Measurements from ENCODE around the gene ZC3H4. TPM values are rescaled to one million over a fixed set of nuclear protein-coding genes. Genes with fewer than 3 reads are reported as not detected.
"Not testable (repeated sequence)": the region's sequence is repeated elsewhere in the genome, so short reads cannot be mapped to it uniquely, and the experiment has no call there.

The ZC3H4 gene
- total RNA-seq, 1 donor from 2014 or later = 56.7 TPM

DNA sequence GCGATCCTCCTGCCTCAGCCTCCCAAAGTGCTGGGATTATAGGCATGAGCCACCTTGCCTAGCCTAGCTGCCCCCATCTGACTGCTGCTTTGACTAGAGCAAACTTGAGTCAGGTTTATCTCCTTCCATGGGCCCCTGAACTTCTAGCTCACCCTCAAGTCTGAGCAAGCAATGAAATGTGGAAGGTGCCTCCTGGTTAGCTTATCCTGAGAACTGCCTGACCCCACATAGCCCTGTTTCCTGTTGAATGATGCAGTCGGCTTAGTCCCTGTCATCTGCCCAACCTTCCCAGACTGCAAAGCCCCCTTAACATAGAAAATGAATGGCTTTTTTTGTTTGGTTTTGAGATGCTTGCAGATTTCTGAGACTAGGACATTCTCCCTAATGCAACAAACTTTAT, 56.2 kb downstream of the ZC3H4 start:
- H3K27ac Mint-ChIP-seq (ENCODE audit: unreplicated experiment) = no peak overlapping the region
- no peak overlapping the region for H3K4me3 Mint-ChIP-seq (ENCODE audit: unreplicated experiment)

DNA sequence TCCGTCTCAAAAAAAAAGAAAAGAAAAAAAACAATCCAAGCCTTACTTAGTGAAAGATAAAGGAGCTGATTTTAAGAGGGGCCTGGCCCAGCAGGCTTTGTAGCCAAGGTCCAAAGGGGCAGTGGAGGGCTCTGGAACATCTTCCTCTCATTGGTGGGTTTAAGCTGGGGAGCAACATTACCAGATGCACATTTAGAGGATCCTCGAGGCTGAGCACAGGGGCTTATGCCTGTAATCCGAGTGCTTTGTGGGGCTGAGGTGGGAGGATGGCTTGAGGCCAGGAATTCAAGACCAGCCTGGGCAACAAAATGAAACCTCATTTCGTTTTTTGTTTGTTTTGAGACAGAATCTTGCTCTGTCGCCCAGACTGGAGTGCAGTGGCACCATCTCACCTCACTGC, 57.2 kb downstream of the ZC3H4 start:
- Mint-ChIP-seq H3K4me3 (ENCODE audit: unreplicated experiment) (no peak overlapping the region), H3K4me1 (ENCODE audit: unreplicated experiment) (no peaks in the 10 kb centered on the region), H3K9me3 (ENCODE audit: unreplicated experiment) (no peaks in the 10 kb centered on the region), H3K27ac (ENCODE audit: unreplicated experiment) (no peak overlapping the region), H3K27me3 (ENCODE audit: unreplicated experiment) (peaks cover 6% of the 10 kb centered on the region), H3K36me3 (ENCODE audit: low read depth, unreplicated experiment) (peaks cover 4% of the 10 kb centered on the region)
- no peak for DNase-seq (ENCODE audit: low spot score)
- TF ChIP-seq, protein P1, sequence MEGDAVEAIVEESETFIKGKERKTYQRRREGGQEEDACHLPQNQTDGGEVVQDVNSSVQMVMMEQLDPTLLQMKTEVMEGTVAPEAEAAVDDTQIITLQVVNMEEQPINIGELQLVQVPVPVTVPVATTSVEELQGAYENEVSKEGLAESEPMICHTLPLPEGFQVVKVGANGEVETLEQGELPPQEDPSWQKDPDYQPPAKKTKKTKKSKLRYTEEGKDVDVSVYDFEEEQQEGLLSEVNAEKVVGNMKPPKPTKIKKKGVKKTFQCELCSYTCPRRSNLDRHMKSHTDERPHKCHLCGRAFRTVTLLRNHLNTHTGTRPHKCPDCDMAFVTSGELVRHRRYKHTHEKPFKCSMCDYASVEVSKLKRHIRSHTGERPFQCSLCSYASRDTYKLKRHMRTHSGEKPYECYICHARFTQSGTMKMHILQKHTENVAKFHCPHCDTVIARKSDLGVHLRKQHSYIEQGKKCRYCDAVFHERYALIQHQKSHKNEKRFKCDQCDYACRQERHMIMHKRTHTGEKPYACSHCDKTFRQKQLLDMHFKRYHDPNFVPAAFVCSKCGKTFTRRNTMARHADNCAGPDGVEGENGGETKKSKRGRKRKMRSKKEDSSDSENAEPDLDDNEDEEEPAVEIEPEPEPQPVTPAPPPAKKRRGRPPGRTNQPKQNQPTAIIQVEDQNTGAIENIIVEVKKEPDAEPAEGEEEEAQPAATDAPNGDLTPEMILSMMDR (IDR thresholded peaks at IDR 0.05; ENCODE audit: unreplicated experiment) = no peak

More for the DNA sequence above, 56.2 kb downstream of the ZC3H4 start:
- Mint-ChIP-seq H3K9me3 (ENCODE audit: unreplicated experiment) (no peaks in the 10 kb centered on the region), H3K4me1 (ENCODE audit: unreplicated experiment) (no peaks in the 10 kb centered on the region), H3K27me3 (ENCODE audit: unreplicated experiment) (peaks cover 5% of the 10 kb centered on the region), H3K36me3 (ENCODE audit: low read depth, unreplicated experiment) (peaks cover 4% of the 10 kb centered on the region)
- TF ChIP-seq, protein P1 (IDR thresholded peaks at IDR 0.05; ENCODE audit: unreplicated experiment) = no peak
- DNase-seq (ENCODE audit: low spot score) = no peak

DNA sequence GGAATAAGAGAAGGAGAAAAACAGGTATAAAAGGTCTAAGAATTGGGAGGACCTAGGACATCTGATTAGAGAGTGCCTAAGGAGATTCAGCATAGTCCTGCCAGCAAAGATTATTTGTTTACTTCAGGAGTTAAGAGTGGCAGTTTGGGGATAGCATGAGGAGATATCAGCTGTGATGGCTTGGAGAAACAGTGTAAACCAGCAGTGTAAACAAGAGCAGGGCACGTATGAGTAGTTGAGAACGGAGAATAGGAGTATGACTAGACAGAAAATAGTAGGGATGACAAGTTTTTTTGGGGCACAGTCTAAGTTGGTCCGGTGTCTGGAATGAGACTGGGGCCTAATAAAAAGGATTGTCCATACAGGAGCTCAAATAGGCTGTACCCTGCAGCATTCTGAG, 63.0 kb downstream of the ZC3H4 start:
- not testable (repeated sequence) for H3K4me1 Mint-ChIP-seq (ENCODE audit: unreplicated experiment); H3K9me3 Mint-ChIP-seq (ENCODE audit: unreplicated experiment); H3K27me3 Mint-ChIP-seq (ENCODE audit: unreplicated experiment); H3K27ac Mint-ChIP-seq (ENCODE audit: unreplicated experiment); H3K36me3 Mint-ChIP-seq (ENCODE audit: low read depth, unreplicated experiment); DNase-seq (ENCODE audit: low spot score); H3K4me3 Mint-ChIP-seq (ENCODE audit: unreplicated experiment)

DNA sequence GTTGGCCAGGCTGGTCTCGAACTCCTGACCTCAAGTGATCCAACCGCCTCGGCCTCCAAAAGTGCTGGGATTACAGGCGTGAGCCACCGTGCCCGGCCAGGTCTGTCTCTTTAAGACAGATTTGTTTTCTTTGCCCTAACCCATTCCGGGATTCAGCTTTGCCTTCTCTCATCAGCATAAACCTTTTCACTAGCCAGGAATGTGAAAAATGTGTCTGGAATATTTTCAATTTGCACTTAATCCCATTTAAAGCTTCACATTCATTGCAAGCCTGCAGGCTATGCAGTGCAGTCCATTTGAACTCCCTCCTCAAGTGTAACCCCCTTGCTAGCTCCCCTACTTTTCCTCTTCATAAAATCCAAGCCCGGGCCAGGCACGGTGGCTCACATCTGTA, 64.3 kb downstream of the ZC3H4 start:
- TF ChIP-seq, protein P1 (IDR thresholded peaks at IDR 0.05; ENCODE audit: unreplicated experiment) = no peak

DNA sequence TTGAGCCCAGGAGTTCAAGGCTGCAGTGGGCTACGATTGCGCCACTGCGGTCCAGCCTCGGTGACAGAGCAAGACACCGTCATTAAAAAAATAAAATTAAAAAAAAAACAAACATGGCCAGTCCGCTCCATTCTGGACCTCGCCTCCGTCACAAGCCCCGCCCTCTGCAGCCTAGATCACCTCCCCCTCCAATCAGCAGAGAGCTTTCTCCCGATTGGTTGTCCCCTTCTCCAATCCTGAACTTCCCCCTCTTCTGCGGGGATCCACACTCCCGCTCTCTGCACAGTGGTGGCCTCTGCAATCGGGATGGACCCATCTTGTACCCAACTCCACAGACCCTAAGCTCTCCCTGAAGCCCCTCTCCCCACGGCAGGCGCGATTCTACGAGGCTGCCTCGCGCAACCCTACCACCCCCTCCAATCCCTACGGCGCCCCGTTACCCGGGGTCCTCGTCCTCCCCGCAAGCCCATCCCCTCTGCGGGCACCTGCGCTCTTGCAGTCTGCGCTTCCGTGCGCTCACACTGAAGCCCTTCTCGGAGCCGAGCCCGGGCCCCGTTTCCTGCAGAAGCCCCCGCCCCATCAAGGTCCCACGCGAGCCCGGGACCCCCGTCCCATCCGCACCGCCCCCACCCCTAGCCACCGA, 65.7 kb downstream of the ZC3H4 start:
- no peaks in the 10 kb centered on the region for H3K9me3 Mint-ChIP-seq (ENCODE audit: unreplicated experiment)
- no peak overlapping the region for H3K27ac Mint-ChIP-seq (ENCODE audit: unreplicated experiment)
- no peaks in the 10 kb centered on the region for H3K36me3 Mint-ChIP-seq (ENCODE audit: low read depth, unreplicated experiment)
- DNase-seq (ENCODE audit: low spot score) = peak; percentile 84
- H3K4me3 Mint-ChIP-seq (ENCODE audit: unreplicated experiment) = peak overlapping the region; percentile 99
- H3K27me3 Mint-ChIP-seq (ENCODE audit: unreplicated experiment) = peaks cover 9% of the 10 kb centered on the region
- H3K4me1 Mint-ChIP-seq (ENCODE audit: unreplicated experiment) = peaks cover 6% of the 10 kb centered on the region
- TF ChIP-seq, protein P1 (IDR thresholded peaks at IDR 0.05; ENCODE audit: unreplicated experiment) = no peak

More for the DNA sequence above, 64.3 kb downstream of the ZC3H4 start:
- Mint-ChIP-seq H3K36me3 (ENCODE audit: low read depth, unreplicated experiment) (peaks cover 4% of the 10 kb centered on the region), H3K27me3 (ENCODE audit: unreplicated experiment) (peaks cover 9% of the 10 kb centered on the region), H3K27ac (ENCODE audit: unreplicated experiment) (no peak overlapping the region), H3K9me3 (ENCODE audit: unreplicated experiment) (no peaks in the 10 kb centered on the region), H3K4me3 (ENCODE audit: unreplicated experiment) (peak overlapping the region; percentile 94), H3K4me1 (ENCODE audit: unreplicated experiment) (peaks cover 6% of the 10 kb centered on the region)
- DNase-seq (ENCODE audit: low spot score) = no peak
